GM12878 (cell line): ENCODE results near the gene RDH16. TPM values are rescaled to one million over a fixed set of nuclear protein-coding genes. Genes with fewer than 3 reads are reported as not detected.

ENCODE experiments used
- ATAC-seq: fragments of 200-7000 bp; cut with Tn5 transposase; 3 replicates; pipeline ENCODE4 v1.9.1; 2020; ENCODE audit warnings: mild to moderate bottlenecking, moderate library complexity
- BruUV-seq: library from RNA; stranded (reverse); fragments of 400-500 nt; replicated peaks from 2 replicates; lab custom pipeline; 2021; lab: Mats Ljungman, UMichigan
- CTCF ChIA-PET: fragments of 300-600 bp; sonication (Branson Sonifier 250); formaldehyde crosslinking; extraction: SDS; loops from one replicate; lab custom pipeline; 2021; ENCODE audit warnings: inconsistent platforms; lab: Yijun Ruan, JAX
- POLR2A ChIA-PET: fragments of 350-600 bp; formaldehyde crosslinking; extraction: SDS; loops from one replicate; lab custom pipeline; 2021; ENCODE audit warnings: inconsistent platforms; lab: Charles Lee
- RAD21 ChIA-PET: fragments of 300-600 bp; sonication (Branson Sonifier 250); formaldehyde crosslinking; loops from one replicate; lab custom pipeline; 2023; ENCODE audit warnings: antibody characterized with exemption; ENCODE audit not compliant: unreplicated experiment; lab: Charles Lee
- SMC1A ChIA-PET: fragments of 300-600 bp; sonication (Branson Sonifier 250); formaldehyde crosslinking; loops from one replicate; lab custom pipeline; 2023; ENCODE audit not compliant: unreplicated experiment, uncharacterized antibody; lab: Charles Lee
- DNase-seq: peaks from one replicate; pipeline ENCODE4 v3.0.0-alpha.2; 2011; ENCODE audit warnings: low read depth, low spot score
- FAIRE-seq: peaks from 3 replicates; lab custom pipeline; 2011; peaks lifted over from hg19 to GRCh38; lab: Jason Lieb, UNC
- H2AFZ ChIP-seq: 2 replicates; pipeline ENCODE4 v1.6.0; 2011; ENCODE audit warnings: low read depth, low read length, control low read depth; ENCODE audit not compliant: control insufficient read depth
- H3K27ac ChIP-seq: 2 replicates; pipeline ENCODE4 v1.5.1; 2011; ENCODE audit warnings: control low read depth; ENCODE audit not compliant: control insufficient read depth, insufficient read depth
- H3K27me3 ChIP-seq, 2 experiments: replicated peaks in 1 of 2; 2 replicates each; pipeline versions ENCODE4 v1.6.0 to v1.6.1; 2011; ENCODE audit warnings: low read length in 1 of 2; ENCODE audit not compliant: control insufficient read depth in 2 of 2, insufficient read depth in 2 of 2
- H3K36me3 ChIP-seq, 2 experiments: 2 replicates each; pipeline ENCODE4 v1.5.1; 2011; ENCODE audit warnings: low read length in 1 of 2; ENCODE audit not compliant: control insufficient read depth in 2 of 2, insufficient read depth in 2 of 2
- H3K4me1 ChIP-seq: 2 replicates; pipeline ENCODE4 v1.6.1; 2011; ENCODE audit warnings: mild to moderate bottlenecking, low read length, moderate library complexity, mixed read lengths; ENCODE audit not compliant: control insufficient read depth, insufficient read depth
- H3K4me2 ChIP-seq: 2 replicates; pipeline ENCODE4 v1.6.0; 2011; ENCODE audit warnings: control low read depth; ENCODE audit not compliant: control insufficient read depth, insufficient read depth
- H3K4me3 ChIP-seq: fragments of 200-600 bp; sonication (generic); 2 replicates; pipeline ENCODE4 v1.5.1; 2016
- H3K79me2 ChIP-seq: 2 replicates; pipeline ENCODE4 v1.6.0; 2011; ENCODE audit warnings: low read length; ENCODE audit not compliant: control insufficient read depth, insufficient read depth
- H3K9ac ChIP-seq: 2 replicates; pipeline ENCODE4 v1.8.0; 2011; ENCODE audit warnings: low read length, control low read depth, mixed read lengths; ENCODE audit not compliant: control insufficient read depth, insufficient read depth
- H3K9me3 ChIP-seq: replicated peaks from 3 replicates; pipeline ENCODE4 v1.5.1; 2011; ENCODE audit warnings: mild to moderate bottlenecking, low read length; ENCODE audit not compliant: control insufficient read depth, insufficient read depth
- H4K20me1 ChIP-seq: 2 replicates; pipeline ENCODE4 v1.6.0; 2011; ENCODE audit not compliant: control insufficient read depth, insufficient read depth
- ASH2L ChIP-seq: fragments of 300-600, 200-600 bp; sonication (generic); IDR thresholded peaks from 2 replicates; pipeline ENCODE4 v1.6.1; 2017; ENCODE audit warnings: low read depth, mild to moderate bottlenecking, borderline replicate concordance
- BACH1 ChIP-seq: fragments of 450-650 bp; IDR thresholded peaks from 2 replicates; pipeline ENCODE4 v1.6.1; 2017; ENCODE audit warnings: mild to moderate bottlenecking, borderline replicate concordance
- BMI1 ChIP-seq: fragments of 450-650 bp; IDR thresholded peaks from 2 replicates; pipeline ENCODE4 v1.6.1; 2016; ENCODE audit warnings: mild to moderate bottlenecking, moderate library complexity, borderline replicate concordance
- CHD2 ChIP-seq: IDR thresholded peaks from 2 replicates; pipeline ENCODE4 v1.6.1; 2011; ENCODE audit warnings: low read depth, low read length, improper control_type of control experiment, borderline replicate concordance
- CHD4 ChIP-seq: fragments of 200-600 bp; sonication (generic); IDR thresholded peaks from 2 replicates; pipeline ENCODE4 v1.6.1; 2016; ENCODE audit warnings: mild to moderate bottlenecking
- KDM1A ChIP-seq: fragments of 200-600 bp; sonication (generic); IDR thresholded peaks from 2 replicates; pipeline ENCODE4 v1.6.1; 2016; ENCODE audit warnings: borderline replicate concordance
- NR2F1 ChIP-seq: fragments of 450-650 bp; conservative IDR thresholded peaks from 2 replicates; pipeline ENCODE4 v1.6.1; 2017; ENCODE audit warnings: mild to moderate bottlenecking
- POLR2A ChIP-seq: IDR thresholded peaks from 2 replicates; pipeline ENCODE4 v1.6.1; 2011; ENCODE audit warnings: low read depth, mild to moderate bottlenecking, low read length
- RELA ChIP-seq: fragments of 450-650 bp; IDR thresholded peaks from 2 replicates; pipeline ENCODE4 v1.8.0; 2014; ENCODE audit warnings: borderline replicate concordance; ENCODE audit not compliant: partially characterized antibody
- TAF1 ChIP-seq: IDR thresholded peaks from 2 replicates; pipeline ENCODE4 v1.6.1; 2011; ENCODE audit warnings: mild to moderate bottlenecking, low read depth, low read length, borderline replicate concordance
- TCF3 ChIP-seq: IDR thresholded peaks from 2 replicates; pipeline ENCODE4 v1.6.1; 2012; ENCODE audit warnings: low read depth, mild to moderate bottlenecking, low read length, borderline replicate concordance; ENCODE audit not compliant: insufficient read depth
- ZSCAN29 ChIP-seq: fragments of 450-650 bp; IDR thresholded peaks from 2 replicates; pipeline ENCODE4 v1.6.1; 2017; ENCODE audit warnings: mild to moderate bottlenecking, moderate library complexity
- ZZZ3 ChIP-seq: IDR thresholded peaks from 2 replicates; pipeline ENCODE4 v1.6.1; 2011; ENCODE audit warnings: low read depth; ENCODE audit not compliant: control insufficient read depth, insufficient read length
- WGBS: methylation state at CpG from one replicate; pipeline ENCODE4 v1.1.6; 2016; ENCODE audit warnings: low lambda C conversion rate; ENCODE audit not compliant: insufficient replicate concordance, insufficient coverage; ENCODE audit errors: missing lambda C conversion rate; 5-methylcytosine and 5-hydroxymethylcytosine counted together
- in situ Hi-C: fragments of 300-500 bp; cut with MboI; formaldehyde crosslinking; loops from 9 replicates; pipeline ENCODE4 v1.14.3; 2018; ENCODE audit warnings: mixed read lengths
- intact Hi-C: fragments of 100-400 bp; cut with micrococcal nuclease; formaldehyde crosslinking; loops from one replicate; pipeline ENCODE4 v1.14.2; 2022; ENCODE audit not compliant: unreplicated experiment
- polyA plus RNA-seq, 11 experiments: library from polyadenylated mRNA; depleted of rRNA in 4 of 11; unstranded in 6 of 11; stranded (reverse) in 5 of 11; fragments of >200 nt; fragmentation: Nextera tagmentation in 4 of 11; fragmentation: Illumina TruSeq in 1 of 11; extraction: Ambion mirVana in 4 of 11; extraction: Trizol in 1 of 11; gene quantifications; 1 replicate in 1 of 11; 2 replicates in 10 of 11; pipeline versions ENCODE4 v1.2.1 to v1.2.3, GENCODE V29; 2011 to 2016; ENCODE audit warnings: inconsistent platforms in 2 of 11, missing spikeins in 2 of 11, low read depth in 1 of 11
- total RNA-seq, 4 experiments: library from RNA; depleted of rRNA in 3 of 4; stranded (reverse); fragments of >200 nt in 3 of 4; fragmentation: Illumina TruSeq in 1 of 4; extraction: Trizol in 1 of 4; gene quantifications; 2 replicates each; pipeline versions ENCODE4 v1.2.1 to v1.2.3, GENCODE V29; 2013 to 2021
- TF ChIP-seq, protein P1 (sequence below), 3 experiments: IDR thresholded peaks in 2 of 3; conservative IDR thresholded peaks in 1 of 3; 2 replicates each; pipeline ENCODE4 v1.5.1; 2011; ENCODE audit warnings: low read depth in 3 of 3, low read length in 3 of 3, mild to moderate bottlenecking in 3 of 3, control low read depth in 2 of 3, moderate library complexity in 2 of 3, inconsistent platforms in 1 of 3, mixed read lengths in 1 of 3; ENCODE audit not compliant: control insufficient read depth in 2 of 3, insufficient read depth in 1 of 3; ENCODE audit errors: extremely low read depth in 1 of 3

The RDH16 gene
- total and polyA plus RNA-seq, 10 of the 15 experiments (the other 5 are each of a cell fraction or from before 2014, with no cell fraction given), result 0.04 to 0.31 (median 0.06) TPM

DNA sequence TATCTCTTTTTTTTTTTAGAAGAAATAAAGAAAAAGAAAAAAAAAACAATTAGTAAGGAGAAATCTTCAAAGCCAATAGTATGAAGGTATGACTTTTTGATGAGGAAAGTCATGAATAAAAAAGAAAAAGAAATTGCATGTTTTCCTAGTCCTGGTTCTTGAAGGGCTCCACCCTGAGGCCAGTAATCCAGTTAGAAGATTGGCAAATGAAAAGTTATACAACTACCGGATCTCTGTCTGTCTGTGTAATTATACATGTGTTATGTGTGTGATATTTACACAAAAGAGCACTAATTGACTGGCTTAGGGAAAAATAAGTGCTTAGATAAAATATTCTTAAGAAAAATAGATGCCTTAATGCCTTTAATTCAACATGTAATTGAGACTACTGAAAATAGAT, 51.6 kb downstream of the RDH16 start:
- no TSS peak for BruUV-seq

More for the DNA sequence above, 51.6 kb downstream of the RDH16 start:
- H3K27ac ChIP-seq, result no peak overlapping the region
- H3K36me3 ChIP-seq, result no peaks in the 10 kb centered on the region
- ChIA-PET CTCF (no interaction called here), SMC1A (no interaction called here), RAD21 (no interaction called here), POLR2A (no interaction called here)
- FAIRE-seq (no peak), ATAC-seq (no peak), DNase-seq (no peak)
- no peak overlapping the region for H3K9ac ChIP-seq
- H3K9me3 ChIP-seq, result peaks cover 8% of the 10 kb centered on the region; the same call in 1 of the 3 replicates
- H2AFZ ChIP-seq, result no peak overlapping the region
- H3K27me3 ChIP-seq, result no peaks in the 10 kb centered on the region
- H3K79me2 ChIP-seq, result no peaks in the 10 kb centered on the region
- H3K4me1 ChIP-seq, result no peaks in the 10 kb centered on the region
- in situ Hi-C loops, result no loop called here
- 43% methylated on average over 1 of the region's 1 CpG for WGBS
- no peak overlapping the region for H3K4me3 ChIP-seq
- H3K4me2 ChIP-seq, result no peak overlapping the region
- no peaks in the 10 kb centered on the region for H4K20me1 ChIP-seq
- TF ChIP-seq BACH1 (no peak), TAF1 (no peak), BMI1 (no peak), CHD4 (no peak), NR2F1 (no peak), ZZZ3 (no peak), CHD2 (no peak), ASH2L (no peak), KDM1A (no peak), TCF3 (no peak), RELA (no peak), POLR2A (no peak), ZSCAN29 (no peak)
- TF ChIP-seq, protein P1, sequence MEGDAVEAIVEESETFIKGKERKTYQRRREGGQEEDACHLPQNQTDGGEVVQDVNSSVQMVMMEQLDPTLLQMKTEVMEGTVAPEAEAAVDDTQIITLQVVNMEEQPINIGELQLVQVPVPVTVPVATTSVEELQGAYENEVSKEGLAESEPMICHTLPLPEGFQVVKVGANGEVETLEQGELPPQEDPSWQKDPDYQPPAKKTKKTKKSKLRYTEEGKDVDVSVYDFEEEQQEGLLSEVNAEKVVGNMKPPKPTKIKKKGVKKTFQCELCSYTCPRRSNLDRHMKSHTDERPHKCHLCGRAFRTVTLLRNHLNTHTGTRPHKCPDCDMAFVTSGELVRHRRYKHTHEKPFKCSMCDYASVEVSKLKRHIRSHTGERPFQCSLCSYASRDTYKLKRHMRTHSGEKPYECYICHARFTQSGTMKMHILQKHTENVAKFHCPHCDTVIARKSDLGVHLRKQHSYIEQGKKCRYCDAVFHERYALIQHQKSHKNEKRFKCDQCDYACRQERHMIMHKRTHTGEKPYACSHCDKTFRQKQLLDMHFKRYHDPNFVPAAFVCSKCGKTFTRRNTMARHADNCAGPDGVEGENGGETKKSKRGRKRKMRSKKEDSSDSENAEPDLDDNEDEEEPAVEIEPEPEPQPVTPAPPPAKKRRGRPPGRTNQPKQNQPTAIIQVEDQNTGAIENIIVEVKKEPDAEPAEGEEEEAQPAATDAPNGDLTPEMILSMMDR (IDR thresholded peaks at IDR 0.05 in 2 of 3, conservative IDR thresholded peaks at IDR 0.05 in 1 of 3; ENCODE audit: control insufficient read depth in 2 of 3, extremely low read depth in 1 of 3, insufficient read depth in 1 of 3, low read depth in 3 of 3, low read length in 3 of 3), result no peak
- intact Hi-C loops, result no loop called here
